Progenitor cell of endocrine pancreas (in vitro differentiated cells): ENCODE data around the gene FAIM2. TPM values are rescaled to one million over a fixed set of nuclear protein-coding genes. Genes with fewer than 3 reads are reported as not detected.

Experiments
- DNase-seq: peaks from one replicate; pipeline ENCODE4 v3.0.0; 2021; ENCODE audit warnings: low spot score; ENCODE audit not compliant: unreplicated experiment
- H3K27ac Mint-ChIP-seq: 2 replicates; pipeline ENCODE4 v1.8.0; 2021; ENCODE audit warnings: mild to moderate bottlenecking, moderate library complexity, mixed read lengths
- H3K27me3 Mint-ChIP-seq: 2 replicates; pipeline ENCODE4 v1.8.0; 2021; ENCODE audit warnings: mixed read lengths
- H3K36me3 Mint-ChIP-seq: 2 replicates; pipeline ENCODE4 v1.8.0; 2022; ENCODE audit warnings: mixed read lengths; ENCODE audit not compliant: insufficient read depth
- H3K4me1 Mint-ChIP-seq: 2 replicates; pipeline ENCODE4 v1.8.0; 2021; ENCODE audit warnings: low read depth, mixed read lengths
- H3K4me3 Mint-ChIP-seq: 2 replicates; pipeline ENCODE4 v1.8.0; 2021; ENCODE audit warnings: low read depth, mild to moderate bottlenecking, moderate library complexity, mixed read lengths
- H3K9me3 Mint-ChIP-seq: 2 replicates; pipeline ENCODE4 v1.8.0; 2021; ENCODE audit warnings: low read depth, mixed read lengths
- total RNA-seq: library from RNA; stranded (reverse); gene quantifications from 2 replicates; pipeline ENCODE4 v1.2.1, GENCODE V29; 2021
- TF ChIP-seq, protein P1 (sequence below): fragments of 200-600 bp; sonication (generic); IDR thresholded peaks from one replicate; pipeline ENCODE4 v1.5.0; 2021; ENCODE audit warnings: antibody characterized with exemption, mild to moderate bottlenecking; ENCODE audit not compliant: unreplicated experiment

The FAIM2 gene
- total RNA-seq, 1 donor from 2014 or later = not detected

DNA sequence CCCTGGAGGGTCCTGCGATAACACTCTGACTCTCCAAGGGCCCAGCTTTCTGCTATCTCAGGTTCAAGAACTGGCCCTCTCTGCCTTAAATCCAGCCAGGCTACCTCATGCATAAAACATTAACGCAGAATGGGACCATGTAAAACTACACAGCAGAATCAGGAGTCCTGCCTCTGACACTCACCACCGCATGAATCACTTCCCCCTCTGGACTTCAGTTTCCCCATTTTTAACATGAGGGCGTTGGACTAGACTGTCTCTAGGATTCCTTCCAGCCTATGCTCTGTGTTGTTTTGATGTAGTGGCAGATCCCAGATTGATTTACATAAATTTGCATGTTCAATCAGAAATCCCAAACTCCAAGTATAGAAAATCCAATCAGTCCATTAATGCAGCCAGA lies 78.8 kb downstream of the FAIM2 start:
- no peaks in the 10 kb centered on the region for H3K9me3 Mint-ChIP-seq
- TF ChIP-seq, protein P1, sequence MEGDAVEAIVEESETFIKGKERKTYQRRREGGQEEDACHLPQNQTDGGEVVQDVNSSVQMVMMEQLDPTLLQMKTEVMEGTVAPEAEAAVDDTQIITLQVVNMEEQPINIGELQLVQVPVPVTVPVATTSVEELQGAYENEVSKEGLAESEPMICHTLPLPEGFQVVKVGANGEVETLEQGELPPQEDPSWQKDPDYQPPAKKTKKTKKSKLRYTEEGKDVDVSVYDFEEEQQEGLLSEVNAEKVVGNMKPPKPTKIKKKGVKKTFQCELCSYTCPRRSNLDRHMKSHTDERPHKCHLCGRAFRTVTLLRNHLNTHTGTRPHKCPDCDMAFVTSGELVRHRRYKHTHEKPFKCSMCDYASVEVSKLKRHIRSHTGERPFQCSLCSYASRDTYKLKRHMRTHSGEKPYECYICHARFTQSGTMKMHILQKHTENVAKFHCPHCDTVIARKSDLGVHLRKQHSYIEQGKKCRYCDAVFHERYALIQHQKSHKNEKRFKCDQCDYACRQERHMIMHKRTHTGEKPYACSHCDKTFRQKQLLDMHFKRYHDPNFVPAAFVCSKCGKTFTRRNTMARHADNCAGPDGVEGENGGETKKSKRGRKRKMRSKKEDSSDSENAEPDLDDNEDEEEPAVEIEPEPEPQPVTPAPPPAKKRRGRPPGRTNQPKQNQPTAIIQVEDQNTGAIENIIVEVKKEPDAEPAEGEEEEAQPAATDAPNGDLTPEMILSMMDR = no peak
- no peak overlapping the region for H3K4me3 Mint-ChIP-seq
- peaks cover 16% of the 10 kb centered on the region for H3K4me1 Mint-ChIP-seq
- peaks cover 4% of the 10 kb centered on the region for H3K36me3 Mint-ChIP-seq
- no peak overlapping the region for H3K27ac Mint-ChIP-seq
- no peak for DNase-seq
- H3K27me3 Mint-ChIP-seq = no peaks in the 10 kb centered on the region

DNA sequence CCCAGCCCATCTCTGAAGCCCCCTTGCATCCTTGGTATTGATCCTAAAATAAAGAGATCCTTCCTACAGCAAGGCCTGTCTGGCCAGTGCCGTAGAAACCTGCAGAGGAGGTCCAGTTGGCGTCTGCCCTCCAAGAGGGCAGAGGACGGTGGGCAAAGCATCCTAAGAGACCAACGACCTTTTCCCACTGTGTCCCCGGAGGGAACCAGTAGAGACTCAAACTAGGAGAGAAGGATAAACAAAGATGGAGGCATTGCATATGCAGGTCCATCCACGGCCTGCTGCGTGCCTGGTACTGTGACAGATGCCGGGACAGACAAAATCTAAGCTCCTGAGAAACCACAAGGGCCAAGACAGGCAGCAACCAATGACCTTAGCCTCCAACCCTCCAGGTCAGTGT lies 79.3 kb downstream of the FAIM2 start:
- Mint-ChIP-seq H3K4me3 (no peak overlapping the region), H3K27me3 (no peaks in the 10 kb centered on the region), H3K27ac (no peak overlapping the region), H3K36me3 (peaks cover 4% of the 10 kb centered on the region), H3K9me3 (no peaks in the 10 kb centered on the region), H3K4me1 (peaks cover 16% of the 10 kb centered on the region)
- TF ChIP-seq, protein P1 = no peak
- DNase-seq = no peak

GRCh38 chr12:49823951-49824350 lies 79.7 kb downstream of the FAIM2 start:
- Mint-ChIP-seq H3K27ac (no peak overlapping the region), H3K4me1 (peaks cover 11% of the 10 kb centered on the region), H3K9me3 (no peaks in the 10 kb centered on the region), H3K27me3 (no peaks in the 10 kb centered on the region), H3K4me3 (no peak overlapping the region), H3K36me3 (peaks cover 5% of the 10 kb centered on the region)
- DNase-seq = no peak
- TF ChIP-seq, protein P1 = no peak

GRCh38 chr12:49823350-49823749 lies 80.3 kb downstream of the FAIM2 start:
- Mint-ChIP-seq H3K4me1 (peaks cover 7% of the 10 kb centered on the region), H3K4me3 (no peak overlapping the region), H3K36me3 (peaks cover 5% of the 10 kb centered on the region), H3K27ac (no peak overlapping the region), H3K9me3 (no peaks in the 10 kb centered on the region), H3K27me3 (no peaks in the 10 kb centered on the region)
- DNase-seq = no peak
- TF ChIP-seq, protein P1 = no peak

DNA sequence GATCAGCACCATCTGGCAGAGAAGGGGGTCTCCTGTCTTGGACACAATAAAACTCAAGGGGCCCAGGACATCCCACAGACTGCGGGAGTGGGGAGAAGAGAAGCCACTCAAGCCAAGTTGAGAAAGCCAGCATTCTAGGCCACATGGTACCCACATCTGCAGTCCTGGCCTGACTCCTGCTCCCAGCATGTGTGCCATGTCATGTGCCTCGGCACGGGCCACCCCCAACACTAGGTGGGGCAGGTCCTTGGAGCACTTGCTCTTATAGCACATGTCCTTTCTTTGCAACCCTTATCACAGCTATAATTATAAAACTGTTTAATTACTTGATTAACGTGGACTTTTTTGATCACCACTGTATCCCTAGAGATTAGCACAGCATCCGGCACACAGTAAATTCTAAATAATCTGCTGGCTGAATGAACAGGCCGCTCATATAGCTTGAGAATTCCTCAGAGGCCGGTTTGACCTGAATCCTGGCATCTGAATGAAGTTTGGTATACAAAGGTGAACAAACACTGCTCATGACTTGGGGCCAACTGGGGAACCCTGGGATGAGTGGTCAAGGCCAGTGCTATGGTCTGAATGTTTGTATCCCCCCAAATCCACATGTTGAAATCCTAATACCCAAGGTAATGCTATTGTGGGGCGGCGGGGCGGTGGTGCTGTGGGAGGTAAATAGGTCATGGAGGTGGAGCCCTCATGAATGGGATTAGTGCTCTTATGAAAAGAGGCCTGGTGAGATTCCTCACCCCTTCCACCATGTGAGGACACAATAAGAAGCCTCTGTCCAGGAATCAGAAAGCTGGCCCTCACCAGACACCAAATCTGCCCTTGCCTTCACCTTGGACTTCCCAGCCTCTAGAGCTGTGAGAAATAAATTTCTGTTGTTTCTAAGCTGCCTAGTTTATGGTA lies 82.1 kb downstream of the FAIM2 start:
- TF ChIP-seq, protein P1 = no peak
- no peak overlapping the region for H3K4me3 Mint-ChIP-seq
- no peaks in the 10 kb centered on the region for H3K27me3 Mint-ChIP-seq
- peaks cover 8% of the 10 kb centered on the region for H3K36me3 Mint-ChIP-seq
- peaks cover 2% of the 10 kb centered on the region for H3K4me1 Mint-ChIP-seq
- H3K9me3 Mint-ChIP-seq = no peaks in the 10 kb centered on the region
- DNase-seq = no peak
- no peak overlapping the region for H3K27ac Mint-ChIP-seq
